Common myeloid progenitor, CD34-positive (primary cell): ENCODE results near the gene LGALS8.
"Not testable (repeated sequence)": the region's sequence is repeated elsewhere in the genome, so short reads cannot be mapped to it uniquely, and the experiment has no call there.

ENCODE experiments used
- CTCF ChIA-PET: fragments of 350-600 bp; sonication (Branson Sonifier 250); formaldehyde crosslinking; loops from one replicate; lab custom pipeline; 2021; ENCODE audit warnings: antibody characterized with exemption; lab: Charles Lee
- POLR2A ChIA-PET: fragments of 350-600 bp; sonication (Branson Sonifier 250); formaldehyde crosslinking; loops from one replicate; lab custom pipeline; 2021; ENCODE audit warnings: antibody characterized with exemption; lab: Charles Lee
- DNase-seq, 3 donors: peaks; one replicate each; pipeline versions ENCODE4 v3.0.0 to v3.0.0-alpha.2; 2013
- H3K27ac ChIP-seq, 2 experiments: 1 replicate in 1 of 2; 2 replicates in 1 of 2; pipeline ENCODE4 v1.7.0; 2013; ENCODE audit warnings: inconsistent platforms in 2 of 2, low read length in 2 of 2, mild to moderate bottlenecking in 2 of 2, low read depth in 1 of 2, moderate library complexity in 1 of 2; ENCODE audit not compliant: severe bottlenecking in 2 of 2, insufficient read depth in 1 of 2, poor library complexity in 1 of 2
- H3K27me3 ChIP-seq, 5 experiments: replicated peaks in 2 of 5; 1 replicate in 3 of 5; 2 replicates in 2 of 5; pipeline versions ENCODE4 v1.6.1 to v1.7.0; 2013; ENCODE audit warnings: low read length in 4 of 5, mild to moderate bottlenecking in 2 of 5, moderate library complexity in 2 of 5, inconsistent platforms in 1 of 5; ENCODE audit not compliant: insufficient read depth in 5 of 5, control insufficient read depth in 4 of 5
- H3K36me3 ChIP-seq, 4 experiments: 1 replicate in 2 of 4; 2 replicates in 2 of 4; pipeline versions ENCODE4 v1.6.1 to v1.7.0; 2013; ENCODE audit warnings: low read length in 3 of 4, control low read depth in 1 of 4, mild to moderate bottlenecking in 1 of 4; ENCODE audit not compliant: control insufficient read depth in 4 of 4, insufficient read depth in 4 of 4
- H3K4me1 ChIP-seq, 4 experiments: 1 replicate in 3 of 4; 2 replicates in 1 of 4; pipeline versions ENCODE4 v1.6.1 to v1.7.1; 2013; ENCODE audit warnings: low read length in 3 of 4, mild to moderate bottlenecking in 3 of 4, control low read depth in 1 of 4, inconsistent platforms in 1 of 4, moderate library complexity in 1 of 4; ENCODE audit not compliant: control insufficient read depth in 4 of 4, insufficient read depth in 4 of 4; ENCODE audit errors: control extremely low read depth in 1 of 4
- H3K4me3 ChIP-seq, 7 experiments: 1 replicate in 4 of 7; 2 replicates in 3 of 7; pipeline versions ENCODE4 v1.5.1 to v1.7.0; 2013; ENCODE audit warnings: mild to moderate bottlenecking in 7 of 7, low read length in 6 of 7, moderate library complexity in 6 of 7, inconsistent platforms in 2 of 7, low read depth in 2 of 7, control low read depth in 1 of 7; ENCODE audit not compliant: insufficient read depth in 4 of 7, control insufficient read depth in 1 of 7; ENCODE audit errors: extremely low read depth in 1 of 7
- H3K9me3 ChIP-seq, 5 experiments: 1 replicate in 4 of 5; 2 replicates in 1 of 5; pipeline versions ENCODE4 v1.6.1 to v1.7.1; 2013; ENCODE audit warnings: low read length in 4 of 5, mild to moderate bottlenecking in 2 of 5, inconsistent platforms in 1 of 5, low read depth in 1 of 5, moderate library complexity in 1 of 5; ENCODE audit not compliant: control insufficient read depth in 4 of 5, insufficient read depth in 2 of 5; ENCODE audit errors: control extremely low read depth in 1 of 5
- WGBS: methylation state at CpG from one replicate; pipeline ENCODE4 v1.1.5; 2013; ENCODE audit not compliant: insufficient coverage; 5-methylcytosine and 5-hydroxymethylcytosine counted together

The LGALS8 gene

GRCh38 chr1:236580404-236580803, 56.6 kb downstream of the LGALS8 start:
- WGBS, result 95% methylated on average over 3 of the region's 3 CpGs
- POLR2A ChIA-PET, DNase-seq, H3K27me3 ChIP-seq, H3K4me1 ChIP-seq, H3K4me3 ChIP-seq, H3K9me3 ChIP-seq, H3K27ac ChIP-seq: not testable (repeated sequence)
- CTCF ChIA-PET, result interaction anchor here (0.6 kb wide), 1 partner anchor 216 kb away, joined by 3 read pairs; no protein-coding TSS in a partner anchor
- peaks cover 21 to 78% (median 47%) of the 10 kb centered on the region in 4 experiments for H3K36me3 ChIP-seq

GRCh38 chr1:236581528-236581927, 57.7 kb downstream of the LGALS8 start:
- ChIA-PET POLR2A (no interaction called here), CTCF (no interaction called here)
- WGBS, result no CpG with 5 or more reads among the region's 2 CpGs
- H3K27ac ChIP-seq, result no peak overlapping the region
- H3K4me3 ChIP-seq, result no peak overlapping the region
- H3K4me1 ChIP-seq, result no peaks in the 10 kb centered on the region
- no peaks in the 10 kb centered on the region for H3K9me3 ChIP-seq
- DNase-seq, result no peak
- H3K36me3 ChIP-seq, result peaks cover 22 to 71% (median 51%) of the 10 kb centered on the region in 4 experiments
- no peaks in the 10 kb centered on the region for H3K27me3 ChIP-seq

DNA sequence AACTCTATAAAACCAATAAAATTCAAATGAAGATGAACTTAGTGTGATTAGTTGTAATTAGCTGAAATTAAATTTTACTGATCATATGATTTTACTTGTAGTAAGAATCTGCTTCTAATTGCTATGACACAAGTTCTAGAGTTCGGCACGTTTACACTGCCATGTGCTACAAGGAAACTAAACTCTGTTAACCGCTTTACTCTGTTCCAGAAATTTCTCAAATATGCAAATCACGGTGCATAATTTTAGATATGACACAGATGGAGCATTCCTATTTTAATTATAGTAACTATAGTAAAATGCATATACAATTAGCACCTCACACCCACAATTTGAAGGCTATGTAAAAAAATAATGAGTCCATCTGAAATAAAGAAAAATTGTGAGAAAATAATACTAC, 65.7 kb downstream of the LGALS8 start:
- 100% methylated on average over 2 of the region's 4 CpGs for WGBS
- Histone ChIP-seq H3K36me3 (peaks cover 15 to 86% (median 52%) of the 10 kb centered on the region in 4 experiments), H3K9me3 (no peaks in the 10 kb centered on the region), H3K27me3 (no peaks in the 10 kb centered on the region), H3K4me3 (no peak overlapping the region), H3K27ac (no peak overlapping the region), H3K4me1 (no peaks in the 10 kb centered on the region)
- ChIA-PET CTCF (no interaction called here), POLR2A (no interaction called here)
- no peak for DNase-seq

DNA sequence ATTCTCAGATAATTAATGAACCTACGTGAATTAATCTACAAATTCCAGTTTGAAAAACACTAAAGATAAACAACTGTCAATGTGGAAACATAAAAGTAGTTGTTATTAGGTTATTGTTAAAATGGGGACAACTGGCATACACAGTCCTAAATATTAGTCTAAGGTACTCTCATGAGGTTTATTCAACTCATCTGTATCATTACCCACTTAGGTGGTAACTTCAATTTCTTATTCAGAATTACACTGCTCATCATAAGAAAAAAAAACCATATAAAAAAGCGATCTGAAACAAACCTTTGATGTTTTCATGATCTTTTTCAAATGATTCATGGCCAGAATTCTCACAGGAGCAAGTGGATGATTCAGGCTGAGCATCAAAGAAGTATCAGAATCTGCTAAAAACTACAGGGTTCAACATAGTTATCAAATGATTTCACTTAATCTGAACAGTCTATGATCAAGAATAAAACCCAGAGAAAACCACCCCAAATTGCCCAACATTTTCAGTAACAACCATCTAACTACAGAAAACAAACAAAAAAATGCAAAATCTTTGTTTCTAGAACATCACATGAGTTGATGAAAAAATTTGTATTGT, 66.9 kb downstream of the LGALS8 start:
- Histone ChIP-seq H3K4me1 (no peaks in the 10 kb centered on the region), H3K27ac (no peak overlapping the region), H3K27me3 (no peaks in the 10 kb centered on the region), H3K36me3 (peaks cover 17 to 87% (median 50%) of the 10 kb centered on the region in 4 experiments), H3K9me3 (no peaks in the 10 kb centered on the region), H3K4me3 (no peak overlapping the region)
- DNase-seq, result no peak
- POLR2A ChIA-PET, result no interaction called here
- WGBS, result 100% methylated on average over 1 of the region's 2 CpGs
- CTCF ChIA-PET, result no interaction called here

DNA sequence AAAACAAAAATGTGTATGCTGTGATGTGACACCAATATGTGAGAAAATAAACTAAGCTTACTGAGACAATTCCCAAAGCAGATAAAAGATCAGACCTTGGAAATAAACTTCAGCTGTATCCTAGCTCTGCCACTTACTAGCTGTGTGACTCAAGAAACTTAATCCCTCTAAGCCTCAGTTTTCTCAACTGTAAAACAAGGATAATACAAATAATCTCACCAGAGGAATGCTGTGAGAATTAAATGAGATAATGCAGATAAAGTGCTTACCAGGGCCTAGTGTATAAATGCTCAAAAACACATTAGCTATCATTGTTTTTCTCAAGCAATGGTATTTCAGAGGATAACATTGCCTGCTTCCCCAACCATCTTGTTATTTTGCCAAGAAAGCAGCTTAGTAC, 78.4 kb downstream of the LGALS8 start:
- H3K9me3 ChIP-seq, result no peaks in the 10 kb centered on the region
- peaks cover 6 to 16% (median 9%) of the 10 kb centered on the region in 4 experiments for H3K4me1 ChIP-seq
- peaks cover 0 to 3% (median 0%) of the 10 kb centered on the region in 5 experiments for H3K27me3 ChIP-seq
- CTCF ChIA-PET, result interaction anchor here (0.6 kb wide), 1 partner anchor 10 kb away, joined by 3 read pairs; no protein-coding TSS in a partner anchor
- POLR2A ChIA-PET, result no interaction called here
- no peak overlapping the region for H3K4me3 ChIP-seq
- H3K36me3 ChIP-seq, result peaks cover 16 to 45% (median 24%) of the 10 kb centered on the region in 4 experiments
- DNase-seq, result no peak
- H3K27ac ChIP-seq, result no peak overlapping the region
